ENCODE results near the gene DCBLD2.
"Not testable (repeated sequence)": the region's sequence is repeated elsewhere in the genome, so short reads cannot be mapped to it uniquely, and the experiment has no call there.

The DCBLD2 gene

DNA sequence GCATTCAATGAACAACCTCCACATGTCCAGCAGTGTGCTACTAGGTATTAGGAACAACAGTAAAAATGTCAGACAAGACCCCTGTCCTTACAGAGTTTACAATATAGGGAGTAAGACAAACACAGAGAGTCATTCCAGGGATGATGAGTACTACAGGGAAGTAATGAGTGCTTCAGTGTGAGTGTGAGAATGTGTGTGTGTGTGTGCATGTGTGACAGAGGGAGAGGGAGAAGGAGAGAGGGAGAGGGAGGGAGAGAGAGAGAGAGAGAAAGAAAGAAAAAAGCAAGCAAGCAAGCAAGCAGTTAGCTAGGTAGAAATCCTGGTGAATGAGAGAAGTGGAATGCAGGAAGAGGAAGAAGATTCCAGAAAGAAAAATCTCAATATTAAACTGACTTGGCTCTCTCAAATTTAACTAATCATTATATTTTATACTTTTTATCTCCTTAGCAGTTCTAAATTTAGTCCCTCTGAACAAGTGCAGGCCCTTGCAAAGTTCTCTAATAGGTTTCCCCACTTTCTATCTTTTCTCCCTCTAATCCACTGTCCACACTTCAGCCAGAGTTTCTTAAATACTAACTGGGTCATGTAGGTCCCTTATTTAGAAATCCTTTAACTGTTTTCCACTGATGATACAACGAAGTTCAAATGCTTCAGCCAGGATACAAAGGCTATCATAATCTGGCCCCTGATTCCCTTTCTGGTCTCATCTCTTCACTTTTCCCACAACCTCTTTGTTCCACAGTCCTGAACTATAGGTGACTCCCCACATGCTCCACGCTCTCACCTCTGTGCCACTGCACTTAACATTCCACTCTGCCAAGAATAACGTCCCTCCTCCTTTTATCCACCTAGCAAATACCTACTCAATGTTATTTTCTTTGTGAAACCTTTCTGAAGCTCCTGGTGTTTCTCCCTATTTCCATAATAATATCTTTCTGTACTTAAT, 10.3 kb downstream of the DCBLD2 start:
- no peaks in the 10 kb centered on the region for H3K36me3 ChIP-seq (ENCODE audit: control insufficient read depth, insufficient read depth, low read length)
- WGBS (ENCODE audit: insufficient coverage, insufficient read length) = no CpG with 5 or more reads among the region's 3 CpGs
- H3K4me1 ChIP-seq (ENCODE audit: control insufficient read depth, insufficient read depth, low read length) = peaks cover 4% of the 10 kb centered on the region; the same call in 1 of the 2 replicates
- H3K27me3 ChIP-seq (ENCODE audit: control insufficient read depth, insufficient read depth, low read length) = no peaks in the 10 kb centered on the region
- no peak overlapping the region for H3K27ac ChIP-seq (ENCODE audit: low read length)
- no peak overlapping the region for H3K4me3 ChIP-seq (ENCODE audit: low read length)
- no peaks in the 10 kb centered on the region for H3K9me3 ChIP-seq (ENCODE audit: control insufficient read depth, insufficient read depth, low read length)
- DNase-seq (ENCODE audit: low read depth, low spot score) = no peak

DNA sequence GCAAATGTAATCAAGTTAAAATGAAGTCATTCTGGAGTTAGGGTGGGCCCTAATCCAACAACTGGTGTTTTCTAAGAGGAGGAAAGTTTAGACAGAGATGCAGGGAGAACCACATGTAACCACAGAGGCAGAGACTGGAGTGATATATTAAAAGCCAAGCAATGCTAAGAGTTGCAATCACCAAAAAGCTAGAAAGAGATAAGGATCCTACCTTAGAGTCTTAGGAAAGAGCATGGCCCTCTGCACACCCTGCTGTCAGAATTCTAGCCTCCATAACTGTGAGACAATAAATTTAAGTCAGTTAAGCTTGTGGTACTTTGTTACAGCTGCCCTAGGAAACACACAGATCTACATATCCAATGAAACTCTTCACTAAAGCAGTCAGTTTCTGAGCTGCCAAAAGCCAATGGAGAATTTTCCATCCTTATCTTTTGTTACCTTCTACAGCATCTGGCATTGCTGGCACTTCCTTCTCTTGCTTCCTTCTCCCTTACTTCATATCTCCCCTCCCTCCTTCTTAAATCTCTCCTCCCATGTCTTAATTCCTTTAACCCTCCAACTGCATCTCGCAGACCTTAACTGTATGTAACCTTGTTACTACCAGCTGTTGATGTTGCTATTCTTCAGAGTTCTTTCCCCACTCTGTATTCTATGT, 11.2 kb downstream of the DCBLD2 start:
- no peaks in the 10 kb centered on the region for H3K27me3 ChIP-seq (ENCODE audit: control insufficient read depth, insufficient read depth, low read length)
- peaks cover 5% of the 10 kb centered on the region; the same call in 1 of the 2 replicates for H3K4me1 ChIP-seq (ENCODE audit: control insufficient read depth, insufficient read depth, low read length)
- 100% methylated on average over 1 of the region's 1 CpG for WGBS (ENCODE audit: insufficient coverage, insufficient read length)
- no peak for DNase-seq (ENCODE audit: low read depth, low spot score)
- H3K4me3 ChIP-seq (ENCODE audit: low read length) = no peak overlapping the region
- H3K9me3 ChIP-seq (ENCODE audit: control insufficient read depth, insufficient read depth, low read length) = no peaks in the 10 kb centered on the region
- no peaks in the 10 kb centered on the region for H3K36me3 ChIP-seq (ENCODE audit: control insufficient read depth, insufficient read depth, low read length)
- H3K27ac ChIP-seq (ENCODE audit: low read length) = no peak overlapping the region

DNA sequence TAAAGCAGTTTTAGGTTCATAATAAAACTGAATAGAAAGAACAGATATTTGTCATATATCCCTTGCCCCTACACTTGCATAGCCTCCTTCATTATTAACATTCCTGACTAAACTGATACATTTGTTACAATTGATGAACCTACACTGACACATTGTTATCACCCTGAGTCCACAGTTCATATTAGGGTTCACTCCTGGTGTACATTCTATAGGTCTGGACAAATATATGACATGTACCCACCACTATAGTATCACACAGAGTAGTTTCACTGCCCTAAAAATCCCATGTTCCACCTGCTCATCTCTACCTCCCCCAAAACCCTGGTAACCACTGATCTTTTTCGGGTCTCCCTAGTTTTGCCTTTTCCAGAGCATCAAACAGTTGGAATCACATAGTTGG, 13.8 kb downstream of the DCBLD2 start:
- Histone ChIP-seq H3K9me3 (ENCODE audit: control insufficient read depth, insufficient read depth, low read length) (no peaks in the 10 kb centered on the region), H3K36me3 (ENCODE audit: control insufficient read depth, insufficient read depth, low read length) (no peaks in the 10 kb centered on the region), H3K27ac (ENCODE audit: low read length) (no peak overlapping the region), H3K4me3 (ENCODE audit: low read length) (no peak overlapping the region), H3K27me3 (ENCODE audit: control insufficient read depth, insufficient read depth, low read length) (no peaks in the 10 kb centered on the region), H3K4me1 (ENCODE audit: control insufficient read depth, insufficient read depth, low read length) (peaks cover 3% of the 10 kb centered on the region; the same call in 1 of the 2 replicates)
- no peak for DNase-seq (ENCODE audit: low read depth, low spot score)
- WGBS (ENCODE audit: insufficient coverage, insufficient read length) = no CpG with 5 or more reads among the region's 1 CpG

DNA sequence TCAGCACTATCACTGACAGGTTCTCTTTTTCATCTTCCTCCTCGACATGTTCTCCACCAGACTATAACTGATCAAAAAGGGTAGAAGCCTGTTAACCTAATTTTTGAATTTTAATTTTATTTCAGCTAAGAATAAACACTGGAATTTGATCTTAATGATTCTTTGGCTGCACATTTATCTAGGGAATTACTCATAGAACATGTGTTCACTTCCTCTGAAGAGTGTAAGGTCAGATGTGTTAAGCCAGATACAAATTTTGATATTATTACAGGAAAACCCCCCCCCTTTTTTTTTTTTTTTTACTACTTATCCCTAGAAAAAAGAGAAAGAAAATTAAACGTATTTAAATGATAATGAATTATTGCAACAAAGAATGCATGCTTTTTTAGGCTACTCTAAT, 15.0 kb downstream of the DCBLD2 start:
- H3K27me3 ChIP-seq (ENCODE audit: control insufficient read depth, insufficient read depth, low read length) = no peaks in the 10 kb centered on the region
- peaks cover 3% of the 10 kb centered on the region; the same call in 1 of the 2 replicates for H3K4me1 ChIP-seq (ENCODE audit: control insufficient read depth, insufficient read depth, low read length)
- H3K9me3 ChIP-seq (ENCODE audit: control insufficient read depth, insufficient read depth, low read length) = no peaks in the 10 kb centered on the region
- H3K27ac ChIP-seq (ENCODE audit: low read length) = no peak overlapping the region
- no peak overlapping the region for H3K4me3 ChIP-seq (ENCODE audit: low read length)
- DNase-seq (ENCODE audit: low read depth, low spot score) = no peak
- WGBS (ENCODE audit: insufficient coverage, insufficient read length) = 100% methylated on average over 1 of the region's 2 CpGs
- H3K36me3 ChIP-seq (ENCODE audit: control insufficient read depth, insufficient read depth, low read length) = no peaks in the 10 kb centered on the region

DNA sequence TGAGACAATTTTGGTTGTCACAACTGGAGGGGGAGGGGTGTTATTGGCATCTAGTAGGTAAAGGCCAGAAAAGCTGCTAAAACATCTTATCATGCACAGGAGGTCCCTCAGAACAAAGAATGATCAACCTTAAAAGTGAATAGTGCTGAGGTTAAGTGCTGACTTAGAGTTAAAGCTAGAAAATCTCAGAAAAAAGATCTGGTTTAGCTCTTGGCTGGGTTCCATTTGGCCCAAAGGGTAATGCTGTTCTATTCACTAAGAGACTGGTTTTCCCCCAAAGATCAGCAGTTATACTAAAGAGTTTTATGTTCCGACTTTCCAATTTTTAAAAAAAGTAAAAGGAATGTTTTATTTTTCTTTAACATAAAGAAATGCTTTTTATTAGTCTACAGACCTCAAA, 15.6 kb downstream of the DCBLD2 start:
- no peak overlapping the region for H3K27ac ChIP-seq (ENCODE audit: low read length)
- H3K4me1 ChIP-seq (ENCODE audit: control insufficient read depth, insufficient read depth, low read length) = peaks cover 1% of the 10 kb centered on the region; the same call in 1 of the 2 replicates
- DNase-seq (ENCODE audit: low read depth, low spot score) = no peak
- H3K36me3 ChIP-seq (ENCODE audit: control insufficient read depth, insufficient read depth, low read length) = no peaks in the 10 kb centered on the region
- no CpG with 5 or more reads among the region's 1 CpG for WGBS (ENCODE audit: insufficient coverage, insufficient read length)
- no peak overlapping the region for H3K4me3 ChIP-seq (ENCODE audit: low read length)
- no peaks in the 10 kb centered on the region for H3K9me3 ChIP-seq (ENCODE audit: control insufficient read depth, insufficient read depth, low read length)
- no peaks in the 10 kb centered on the region for H3K27me3 ChIP-seq (ENCODE audit: control insufficient read depth, insufficient read depth, low read length)

DNA sequence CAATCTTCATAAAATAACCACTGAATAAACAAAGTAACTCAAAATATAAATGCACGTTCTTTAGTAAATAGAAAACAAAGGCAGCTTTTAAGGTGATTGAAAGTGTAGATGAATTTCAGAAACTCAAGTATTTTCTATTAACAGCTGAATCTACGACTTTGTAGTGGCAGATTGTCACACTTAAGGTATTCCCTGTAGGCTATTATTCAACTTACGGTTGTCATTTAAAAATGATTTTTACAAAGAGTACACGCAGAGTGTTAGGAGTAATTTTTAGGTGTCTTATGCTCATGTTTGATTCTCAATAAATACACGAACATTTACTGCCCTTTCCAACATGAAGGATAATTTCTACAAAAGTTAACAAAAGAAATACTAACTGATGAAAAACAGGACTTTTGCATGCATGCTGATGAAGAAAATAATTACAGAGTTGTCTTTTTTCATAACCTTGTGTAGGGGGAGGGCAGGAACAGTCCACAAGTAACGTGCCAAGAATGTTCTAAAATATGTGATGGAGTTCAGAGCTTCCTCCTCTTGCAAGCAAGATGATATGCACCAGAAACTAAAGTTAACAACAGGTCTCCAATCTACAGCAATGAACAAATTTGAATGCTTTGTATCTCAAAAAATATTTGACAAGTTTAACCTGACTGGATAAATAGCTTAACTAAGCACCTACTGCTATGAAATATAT, 16.7 kb downstream of the DCBLD2 start:
- no peak overlapping the region for H3K4me3 ChIP-seq (ENCODE audit: low read length)
- DNase-seq (ENCODE audit: low read depth, low spot score) = no peak
- H3K4me1 ChIP-seq (ENCODE audit: control insufficient read depth, insufficient read depth, low read length) = peaks cover 1% of the 10 kb centered on the region; the same call in 1 of the 2 replicates
- no peak overlapping the region for H3K27ac ChIP-seq (ENCODE audit: low read length)
- H3K27me3 ChIP-seq (ENCODE audit: control insufficient read depth, insufficient read depth, low read length) = no peaks in the 10 kb centered on the region
- no CpG with 5 or more reads among the region's 6 CpGs for WGBS (ENCODE audit: insufficient coverage, insufficient read length)
- no peaks in the 10 kb centered on the region for H3K9me3 ChIP-seq (ENCODE audit: control insufficient read depth, insufficient read depth, low read length)
- no peaks in the 10 kb centered on the region for H3K36me3 ChIP-seq (ENCODE audit: control insufficient read depth, insufficient read depth, low read length)

DNA sequence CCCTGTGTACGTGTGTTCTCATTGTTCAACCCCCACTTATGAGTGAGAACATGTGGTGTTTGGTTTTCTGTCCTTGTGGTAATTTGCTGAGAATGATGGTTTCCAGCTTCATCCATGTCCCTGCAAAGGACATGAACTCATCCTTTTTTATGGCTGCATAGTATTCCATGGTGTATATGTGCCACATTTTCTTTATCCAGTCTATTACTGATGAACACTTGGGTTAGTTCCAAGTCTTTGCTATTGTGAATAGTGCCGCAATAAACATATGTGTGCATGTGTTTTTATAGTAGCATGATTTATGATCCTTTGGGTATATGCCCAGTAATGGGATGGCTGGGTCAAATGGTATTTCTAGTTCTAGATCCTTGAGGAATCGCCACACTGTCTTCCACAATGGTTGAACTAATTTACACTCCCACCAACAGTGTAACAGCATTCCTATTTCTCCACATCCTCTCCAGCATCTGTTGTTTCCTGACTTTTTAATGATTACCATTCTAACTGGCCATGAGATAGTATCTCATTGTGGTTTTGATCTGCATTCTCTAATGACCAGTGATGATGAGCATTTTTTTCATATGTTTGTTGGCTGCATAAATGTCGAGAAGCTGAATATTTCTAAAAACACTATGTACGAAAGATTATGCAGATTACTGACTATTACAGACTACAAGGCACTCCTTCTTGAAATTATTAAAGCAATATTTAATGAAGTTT, 18.7 kb downstream of the DCBLD2 start:
- not testable (repeated sequence) for H3K9me3 ChIP-seq (ENCODE audit: control insufficient read depth, insufficient read depth, low read length); H3K4me3 ChIP-seq (ENCODE audit: low read length); DNase-seq (ENCODE audit: low read depth, low spot score); H3K4me1 ChIP-seq (ENCODE audit: control insufficient read depth, insufficient read depth, low read length); H3K27me3 ChIP-seq (ENCODE audit: control insufficient read depth, insufficient read depth, low read length); H3K36me3 ChIP-seq (ENCODE audit: control insufficient read depth, insufficient read depth, low read length); H3K27ac ChIP-seq (ENCODE audit: low read length)
- no CpG with 5 or more reads among the region's 5 CpGs for WGBS (ENCODE audit: insufficient coverage, insufficient read length)

DNA sequence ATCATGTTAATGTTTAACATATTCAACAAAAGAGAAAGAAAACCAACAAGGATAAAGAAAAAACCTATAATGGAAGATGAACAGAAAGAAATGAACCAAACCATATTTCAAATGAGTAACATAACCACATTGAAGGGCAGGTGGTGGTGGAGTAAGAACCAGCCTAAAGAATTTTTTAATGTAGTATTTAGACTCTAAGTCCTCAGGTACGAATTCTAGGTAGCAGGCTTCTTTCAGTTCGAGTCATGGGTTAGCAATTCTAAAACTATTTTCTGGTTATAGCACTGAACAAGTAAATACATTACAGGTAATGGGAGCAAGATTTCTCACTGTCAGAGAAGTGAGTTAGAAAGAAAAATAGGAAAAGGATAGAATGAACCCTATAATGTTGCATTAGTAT, 24.4 kb downstream of the DCBLD2 start:
- WGBS (ENCODE audit: insufficient coverage, insufficient read length) = no CpG with 5 or more reads among the region's 2 CpGs
- Histone ChIP-seq H3K4me3 (ENCODE audit: low read length) (no peak overlapping the region), H3K4me1 (ENCODE audit: control insufficient read depth, insufficient read depth, low read length) (no peaks in the 10 kb centered on the region), H3K27ac (ENCODE audit: low read length) (no peak overlapping the region), H3K36me3 (ENCODE audit: control insufficient read depth, insufficient read depth, low read length) (no peaks in the 10 kb centered on the region), H3K27me3 (ENCODE audit: control insufficient read depth, insufficient read depth, low read length) (no peaks in the 10 kb centered on the region), H3K9me3 (ENCODE audit: control insufficient read depth, insufficient read depth, low read length) (no peaks in the 10 kb centered on the region)
- DNase-seq (ENCODE audit: low read depth, low spot score) = no peak

DNA sequence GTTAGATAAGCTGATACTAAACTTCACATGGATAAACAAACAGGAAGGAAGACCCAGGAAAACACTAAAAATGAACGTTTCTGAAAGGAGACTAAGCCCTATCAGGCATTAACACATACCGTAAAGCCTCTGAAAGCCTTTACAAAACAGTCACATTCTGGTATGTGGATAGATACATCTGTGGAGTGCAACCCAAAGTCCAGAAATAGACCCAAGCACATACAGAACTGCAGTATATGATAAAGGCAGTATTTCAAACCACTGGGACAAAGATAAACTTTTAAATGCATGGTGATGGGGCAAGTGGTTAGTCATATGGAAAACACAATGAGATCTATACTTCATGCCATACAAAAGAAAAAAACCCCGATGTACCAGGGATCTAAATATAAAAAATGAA, 26.0 kb downstream of the DCBLD2 start:
- Histone ChIP-seq H3K4me3 (ENCODE audit: low read length) (no peak overlapping the region), H3K27ac (ENCODE audit: low read length) (no peak overlapping the region), H3K27me3 (ENCODE audit: control insufficient read depth, insufficient read depth, low read length) (no peaks in the 10 kb centered on the region), H3K9me3 (ENCODE audit: control insufficient read depth, insufficient read depth, low read length) (no peaks in the 10 kb centered on the region), H3K36me3 (ENCODE audit: control insufficient read depth, insufficient read depth, low read length) (no peaks in the 10 kb centered on the region), H3K4me1 (ENCODE audit: control insufficient read depth, insufficient read depth, low read length) (no peaks in the 10 kb centered on the region)
- no CpG with 5 or more reads among the region's 3 CpGs for WGBS (ENCODE audit: insufficient coverage, insufficient read length)
- DNase-seq (ENCODE audit: low read depth, low spot score) = no peak
